Keratinocyte (primary cell): ENCODE measurements around the gene GPX2. TPM values are rescaled to one million over a fixed set of nuclear protein-coding genes. Genes with fewer than 3 reads are reported as not detected.

Experiments
- DNase-seq: peaks from one replicate; pipeline ENCODE4 v3.0.0-alpha.2; 2011; ENCODE audit warnings: low read depth, missing footprints, low spot score
- FAIRE-seq: peaks from 2 replicates; lab custom pipeline; 2011; peaks lifted over from hg19 to GRCh38; lab: Jason Lieb, UNC
- H2AFZ ChIP-seq: 2 replicates; pipeline ENCODE4 v1.6.0; 2012; ENCODE audit warnings: low read length, control low read depth, inconsistent platforms; ENCODE audit not compliant: control insufficient read depth
- H3K27ac ChIP-seq: 2 replicates; pipeline ENCODE4 v1.5.1; 2011; ENCODE audit warnings: low read length; ENCODE audit not compliant: control insufficient read depth, insufficient read depth
- H3K27me3 ChIP-seq: 3 replicates; pipeline ENCODE4 v1.6.0; 2011; ENCODE audit warnings: low read length; ENCODE audit not compliant: control insufficient read depth, insufficient read depth; ENCODE audit errors: extremely low read depth
- H3K36me3 ChIP-seq, 2 experiments: 2 replicates in 1 of 2; 3 replicates in 1 of 2; pipeline ENCODE4 v1.5.1; 2011; ENCODE audit warnings: low read length in 2 of 2, mild to moderate bottlenecking in 1 of 2; ENCODE audit not compliant: control insufficient read depth in 2 of 2, insufficient read depth in 2 of 2; ENCODE audit errors: extremely low read depth in 1 of 2
- H3K4me1 ChIP-seq: 3 replicates; pipeline ENCODE4 v1.5.1; 2011; ENCODE audit warnings: low read length; ENCODE audit not compliant: control insufficient read depth, insufficient read depth; ENCODE audit errors: extremely low read depth
- H3K4me2 ChIP-seq: 3 replicates; pipeline ENCODE4 v1.6.0; 2011; ENCODE audit warnings: low read depth, low read length; ENCODE audit not compliant: control insufficient read depth, insufficient read depth; ENCODE audit errors: extremely low read depth
- H3K4me3 ChIP-seq, 3 experiments: fragments of 200-600 bp in 1 of 3; sonication (generic) in 1 of 3; 2 replicates in 2 of 3; 3 replicates in 1 of 3; pipeline ENCODE4 v1.5.1; 2011 to 2016; ENCODE audit warnings: low read length in 3 of 3, mild to moderate bottlenecking in 3 of 3, control low read depth in 2 of 3, inconsistent platforms in 1 of 3, low read depth in 1 of 3, mixed read lengths in 1 of 3, mixed run types in 1 of 3, moderate library complexity in 1 of 3; ENCODE audit not compliant: control insufficient read depth in 2 of 3, insufficient read depth in 2 of 3; ENCODE audit errors: extremely low read depth in 1 of 3
- H3K79me2 ChIP-seq: 2 replicates; pipeline ENCODE4 v1.6.0; 2012; ENCODE audit warnings: low read length; ENCODE audit not compliant: control insufficient read depth, insufficient read depth
- H3K9ac ChIP-seq: 3 replicates; pipeline ENCODE4 v1.6.0; 2011; ENCODE audit warnings: low read length; ENCODE audit not compliant: control insufficient read depth, insufficient read depth; ENCODE audit errors: extremely low read depth
- H3K9me1 ChIP-seq: 3 replicates; pipeline ENCODE4 v1.6.0; 2011; ENCODE audit warnings: low read length; ENCODE audit not compliant: control insufficient read depth, insufficient read depth; ENCODE audit errors: extremely low read depth
- H3K9me3 ChIP-seq: 2 replicates; pipeline ENCODE4 v1.5.1; 2012; ENCODE audit warnings: low read depth, low read length; ENCODE audit not compliant: control insufficient read depth
- H4K20me1 ChIP-seq: 3 replicates; pipeline ENCODE4 v1.6.0; 2011; ENCODE audit warnings: low read length; ENCODE audit not compliant: control insufficient read depth, insufficient read depth; ENCODE audit errors: extremely low read depth
- EZH2 ChIP-seq: IDR thresholded peaks from one replicate; pipeline ENCODE4 v1.6.1; 2012; ENCODE audit warnings: inconsistent platforms, mild to moderate bottlenecking, low read length, moderate library complexity
- dilution Hi-C: fragments of 300-500 bp; cut with MboI; formaldehyde crosslinking; loops from one replicate; pipeline ENCODE4 v1.7.0; 2020; ENCODE audit warnings: low sequenced_read_pairs; ENCODE audit not compliant: extremely low pct_ligation_motif_present
- polyA plus RNA-seq, 5 experiments: library from polyadenylated mRNA; depleted of rRNA in 3 of 5; stranded (reverse) in 3 of 5; stranded (forward) in 1 of 5; unstranded in 1 of 5; fragments of >200 nt; gene quantifications; 1 replicate in 1 of 5; 2 replicates in 3 of 5; 3 replicates in 1 of 5; pipeline versions ENCODE4 v1.2.1 to v1.2.3, GENCODE V29; 2011 to 2012; ENCODE audit warnings: missing spikeins in 2 of 5, low read depth in 1 of 5, low replicate concordance in 1 of 5
- TF ChIP-seq, protein P1 (sequence below), 3 experiments: IDR thresholded peaks in 1 of 3; conservative IDR thresholded peaks in 1 of 3; optimal IDR thresholded peaks in 1 of 3; 2 replicates in 2 of 3; 3 replicates in 1 of 3; pipeline versions ENCODE3 to v1.5.1; 2011; ENCODE audit warnings: low read length in 3 of 3, mild to moderate bottlenecking in 3 of 3, moderate library complexity in 2 of 3, control low read depth in 1 of 3, inconsistent platforms in 1 of 3; ENCODE audit not compliant: insufficient read depth in 2 of 3; ENCODE audit errors: extremely low read depth in 1 of 3

GPX2 gene
- polyA plus RNA-seq, 1 donor (not counting 4 experiments of a cell fraction or from before 2014, with no cell fraction given) = 47.0 TPM

- no peak overlapping the region for H3K27ac ChIP-seq
- H3K9ac ChIP-seq = no peak overlapping the region
- no peaks in the 10 kb centered on the region for H3K9me3 ChIP-seq
- H3K4me3 ChIP-seq = no peak overlapping the region
- H3K4me1 ChIP-seq = no peaks in the 10 kb centered on the region
- H3K36me3 ChIP-seq = no peaks in the 10 kb centered on the region
- no peak for DNase-seq
- TF ChIP-seq EZH2 = no peak
- TF ChIP-seq, protein P1, sequence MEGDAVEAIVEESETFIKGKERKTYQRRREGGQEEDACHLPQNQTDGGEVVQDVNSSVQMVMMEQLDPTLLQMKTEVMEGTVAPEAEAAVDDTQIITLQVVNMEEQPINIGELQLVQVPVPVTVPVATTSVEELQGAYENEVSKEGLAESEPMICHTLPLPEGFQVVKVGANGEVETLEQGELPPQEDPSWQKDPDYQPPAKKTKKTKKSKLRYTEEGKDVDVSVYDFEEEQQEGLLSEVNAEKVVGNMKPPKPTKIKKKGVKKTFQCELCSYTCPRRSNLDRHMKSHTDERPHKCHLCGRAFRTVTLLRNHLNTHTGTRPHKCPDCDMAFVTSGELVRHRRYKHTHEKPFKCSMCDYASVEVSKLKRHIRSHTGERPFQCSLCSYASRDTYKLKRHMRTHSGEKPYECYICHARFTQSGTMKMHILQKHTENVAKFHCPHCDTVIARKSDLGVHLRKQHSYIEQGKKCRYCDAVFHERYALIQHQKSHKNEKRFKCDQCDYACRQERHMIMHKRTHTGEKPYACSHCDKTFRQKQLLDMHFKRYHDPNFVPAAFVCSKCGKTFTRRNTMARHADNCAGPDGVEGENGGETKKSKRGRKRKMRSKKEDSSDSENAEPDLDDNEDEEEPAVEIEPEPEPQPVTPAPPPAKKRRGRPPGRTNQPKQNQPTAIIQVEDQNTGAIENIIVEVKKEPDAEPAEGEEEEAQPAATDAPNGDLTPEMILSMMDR (optimal IDR thresholded peaks at IDR 0.05 in 1 of 3, IDR thresholded peaks at IDR 0.05 in 1 of 3, conservative IDR thresholded peaks at IDR 0.05 in 1 of 3; ENCODE audit: extremely low read depth in 1 of 3, insufficient read depth in 2 of 3, low read length in 3 of 3) = no peak
- H3K9me1 ChIP-seq = no peaks in the 10 kb centered on the region
- H3K27me3 ChIP-seq = no peaks in the 10 kb centered on the region
- no peak overlapping the region for H3K4me2 ChIP-seq
- dilution Hi-C loops = no loop called here
- no peaks in the 10 kb centered on the region for H3K79me2 ChIP-seq
- H2AFZ ChIP-seq = no peak overlapping the region
- no peaks in the 10 kb centered on the region for H4K20me1 ChIP-seq
- no peak for FAIRE-seq
Observed at GRCh38 chr14:64951724-64952123, 9.2 kb upstream of the GPX2 start.

GRCh38 chr14:64951291-64951690 lies 8.7 kb upstream of the GPX2 start:
- H4K20me1 ChIP-seq = no peaks in the 10 kb centered on the region
- no peak overlapping the region for H3K9ac ChIP-seq
- DNase-seq (no peak), FAIRE-seq (no peak)
- H3K4me2 ChIP-seq = no peak overlapping the region
- H3K9me1 ChIP-seq = no peaks in the 10 kb centered on the region
- no peaks in the 10 kb centered on the region for H3K36me3 ChIP-seq
- H3K79me2 ChIP-seq = no peaks in the 10 kb centered on the region
- TF ChIP-seq, protein P1 (optimal IDR thresholded peaks at IDR 0.05 in 1 of 3, IDR thresholded peaks at IDR 0.05 in 1 of 3, conservative IDR thresholded peaks at IDR 0.05 in 1 of 3; ENCODE audit: extremely low read depth in 1 of 3, insufficient read depth in 2 of 3, low read length in 3 of 3) = no peak
- no peak for TF ChIP-seq EZH2
- no peaks in the 10 kb centered on the region for H3K9me3 ChIP-seq
- H3K4me3 ChIP-seq = no peak overlapping the region
- no peak overlapping the region for H3K27ac ChIP-seq
- no peaks in the 10 kb centered on the region for H3K27me3 ChIP-seq
- H2AFZ ChIP-seq = no peak overlapping the region
- dilution Hi-C loops = no loop called here
- H3K4me1 ChIP-seq = no peaks in the 10 kb centered on the region
